Gastroesophageal sphincter (tissue), 4 donors: Measurements from ENCODE around the gene PPARA. TPM values are rescaled to one million over a fixed set of nuclear protein-coding genes. Genes with fewer than 3 reads are reported as not detected.

Experiments
- ATAC-seq: fragments of 150-250 bp; one replicate; pipeline ENCODE4 v1.9.1; 2016; ENCODE audit warnings: mild to moderate bottlenecking, moderate library complexity
- H3K27ac ChIP-seq, 4 donors: fragments of 200-600 bp; sonication (generic) in 3 of 4; 1 replicate in 3 of 4; 2 replicates in 1 of 4; pipeline ENCODE4 v1.5.1; 2016 to 2019
- H3K27me3 ChIP-seq: fragments of 200-600 bp; sonication (generic); one replicate; pipeline ENCODE4 v1.5.1; 2019
- H3K36me3 ChIP-seq, 2 donors: fragments of 200-600 bp; sonication (generic); one replicate each; pipeline ENCODE4 v1.5.1; 2019; ENCODE audit warnings: control low read depth in 1 of 2
- H3K4me1 ChIP-seq, 3 donors: fragments of 200-600 bp; sonication (generic); 1 replicate in 2 of 3; 2 replicates in 1 of 3; pipeline ENCODE4 v1.5.1; 2016 to 2019; ENCODE audit warnings: control low read depth in 2 of 3
- H3K4me3 ChIP-seq, 2 donors: fragments of 200-600 bp; sonication (generic); one replicate each; pipeline ENCODE4 v1.5.1; 2019; ENCODE audit warnings: mild to moderate bottlenecking in 1 of 2, moderate library complexity in 1 of 2
- H3K9me3 ChIP-seq, 3 donors: fragments of 200-600 bp; sonication (generic); one replicate each; pipeline ENCODE4 v1.5.1; 2017 to 2019; ENCODE audit warnings: control low read depth in 2 of 3
- CTCF ChIP-seq, 4 experiments: fragments of 200-600 bp in 2 of 4; fragments of 450-650 bp in 2 of 4; sonication (generic) in 1 of 4; IDR thresholded peaks; one replicate each; pipeline ENCODE4 v1.5.1; 2017 to 2019; ENCODE audit warnings: antibody characterized with exemption in 4 of 4, mild to moderate bottlenecking in 2 of 4, moderate library complexity in 2 of 4
- EP300 ChIP-seq: sonication (generic); formaldehyde crosslinking; IDR thresholded peaks from one replicate; pipeline ENCODE4 v1.6.1; 2017; ENCODE audit warnings: antibody characterized with exemption, mild to moderate bottlenecking
- POLR2A ChIP-seq, 2 donors: fragments of 450-650 bp; IDR thresholded peaks; one replicate each; pipeline ENCODE4 v1.6.1; 2017; ENCODE audit warnings: antibody characterized with exemption in 2 of 2, mild to moderate bottlenecking in 2 of 2, moderate library complexity in 1 of 2
- POLR2AphosphoS5 ChIP-seq: sonication (generic); formaldehyde crosslinking; IDR thresholded peaks from one replicate; pipeline ENCODE4 v1.6.1; 2017; ENCODE audit warnings: antibody characterized with exemption
- WGBS, 2 donors: methylation state at CpG; one replicate each; pipeline ENCODE4 v1.1.5; 2018; ENCODE audit warnings: low coverage in 1 of 2; 5-methylcytosine and 5-hydroxymethylcytosine counted together
- total RNA-seq, 4 donors: library from RNA; depleted of rRNA; stranded (reverse); fragments of >200 nt; gene quantifications; one replicate each; pipeline ENCODE4 v1.1.0, GENCODE V29; 2016

The PPARA gene
- total RNA-seq, 4 donors from 2014 or later: 19.5 to 28.5 (median 26.9) TPM

- no peaks in the 10 kb centered on the region for H3K9me3 ChIP-seq
- TF ChIP-seq EP300 (no peak), POLR2A (IDR thresholded peaks at IDR 0.05) (no peak), POLR2AphosphoS5 (no peak), CTCF (IDR thresholded peaks at IDR 0.05) (no peak)
- no peak for ATAC-seq
- H3K27ac ChIP-seq: no peak overlapping the region
- H3K36me3 ChIP-seq: peaks cover 0 to 54% of the 10 kb centered on the region in 2 donors
- peaks cover 0 to 50% (median 0%) of the 10 kb centered on the region in 3 donors for H3K4me1 ChIP-seq
- no peaks in the 10 kb centered on the region for H3K27me3 ChIP-seq
- 59 to 65% methylated on average over 5 of the region's 5 CpGs for WGBS, 2 donors
- H3K4me3 ChIP-seq: no peak overlapping the region
Measured at GRCh38 chr22:46241396-46242007, 91.2 kb downstream of the PPARA start.

- Histone ChIP-seq H3K27me3 (no peaks in the 10 kb centered on the region), H3K9me3 (no peaks in the 10 kb centered on the region), H3K4me1 (peaks cover 0 to 50% (median 0%) of the 10 kb centered on the region in 3 donors), H3K4me3 (no peak overlapping the region), H3K27ac (no peak overlapping the region), H3K36me3 (peaks cover 0 to 55% of the 10 kb centered on the region in 2 donors)
- TF ChIP-seq EP300 (no peak), POLR2A (IDR thresholded peaks at IDR 0.05) (no peak), POLR2AphosphoS5 (no peak), CTCF (IDR thresholded peaks at IDR 0.05) (no peak)
- 76 to 80% methylated on average over 2 to 8 of the region's 10 CpGs for WGBS, 2 donors
- ATAC-seq: no peak
Measured at GRCh38 chr22:46242076-46242475, 91.8 kb downstream of the PPARA start.

GRCh38 chr22:46244771-46245170 is 94.4 kb downstream of the PPARA start:
- H3K4me1 ChIP-seq: peaks cover 0 to 48% (median 6%) of the 10 kb centered on the region in 3 donors
- H3K4me3 ChIP-seq: no peak overlapping the region
- ATAC-seq: no peak
- H3K9me3 ChIP-seq: no peaks in the 10 kb centered on the region
- no peak for TF ChIP-seq EP300
- no peak for TF ChIP-seq POLR2A (IDR thresholded peaks at IDR 0.05)
- TF ChIP-seq POLR2AphosphoS5: no peak
- TF ChIP-seq CTCF (IDR thresholded peaks at IDR 0.05): no peak
- H3K27ac ChIP-seq: peak overlapping the region in 2 of 4 donors; percentile 21 to 49
- peaks cover 0 to 41% of the 10 kb centered on the region in 2 donors for H3K36me3 ChIP-seq
- 100% methylated on average over 1 of the region's 9 CpGs for WGBS, 2 donors
- no peaks in the 10 kb centered on the region for H3K27me3 ChIP-seq

GRCh38 chr22:46245511-46245910 is 95.2 kb downstream of the PPARA start:
- no peak for TF ChIP-seq POLR2A (IDR thresholded peaks at IDR 0.05)
- TF ChIP-seq EP300: no peak
- TF ChIP-seq POLR2AphosphoS5: no peak
- no peak for TF ChIP-seq CTCF (IDR thresholded peaks at IDR 0.05)
- no peak overlapping the region for H3K4me3 ChIP-seq
- no peaks in the 10 kb centered on the region for H3K9me3 ChIP-seq
- ATAC-seq: no peak
- peaks cover 0 to 36% of the 10 kb centered on the region in 2 donors for H3K36me3 ChIP-seq
- peak overlapping the region in 2 of 4 donors; percentile 21 to 49 for H3K27ac ChIP-seq
- peaks cover 0 to 49% (median 6%) of the 10 kb centered on the region in 3 donors for H3K4me1 ChIP-seq
- WGBS, 2 donors: 20 to 56% methylated on average over 4 to 9 of the region's 16 CpGs
- no peaks in the 10 kb centered on the region for H3K27me3 ChIP-seq

- no peak for ATAC-seq
- H3K4me1 ChIP-seq: peaks cover 0 to 56% (median 9%) of the 10 kb centered on the region in 3 donors
- TF ChIP-seq CTCF (IDR thresholded peaks at IDR 0.05): no peak
- no peak for TF ChIP-seq POLR2AphosphoS5
- WGBS, 2 donors: 93 to 95% methylated on average over 3 to 4 of the region's 10 CpGs
- H3K27ac ChIP-seq: peak overlapping the region in 1 of 4 donors; percentile 49
- H3K9me3 ChIP-seq: no peaks in the 10 kb centered on the region
- peaks cover 0 to 36% of the 10 kb centered on the region in 2 donors for H3K36me3 ChIP-seq
- no peak overlapping the region for H3K4me3 ChIP-seq
- H3K27me3 ChIP-seq: no peaks in the 10 kb centered on the region
Measured at GRCh38 chr22:46246178-46246577, 95.9 kb downstream of the PPARA start.
